ENCODE results near the gene SMG9.

SMG9 gene

DNA sequence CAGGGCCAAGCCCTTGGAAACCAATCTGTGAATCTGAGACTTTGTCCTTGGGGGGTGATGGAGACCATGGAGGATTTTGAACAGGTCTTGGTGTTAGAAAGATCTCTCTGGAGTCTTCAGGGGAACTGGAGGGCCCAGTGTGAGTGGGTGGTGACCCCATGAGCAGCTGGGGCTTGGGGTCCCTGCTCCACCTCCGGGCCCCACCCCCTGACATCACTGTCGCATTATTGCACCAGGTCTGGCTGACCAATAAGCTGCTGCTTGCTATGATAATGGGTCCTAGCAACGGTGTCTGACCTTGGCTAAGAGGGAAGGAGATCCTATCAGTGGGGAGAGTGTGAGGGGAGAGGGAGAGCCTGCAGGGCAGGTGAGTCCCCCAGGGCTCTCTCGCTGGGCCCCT lies 39.0 kb downstream of the SMG9 start, which contains the start of gene IRGC:
TSS of gene IRGC (plus strand) at position 301 of the 400 bp plus-strand sequence. CDS start 2,483 bp downstream, outside the sequence.
- no peak within 1 kb of the TSS for H3K4me3 ChIP-seq (ENCODE audit: low read depth, low read length)
- TF ChIP-seq, protein P1, sequence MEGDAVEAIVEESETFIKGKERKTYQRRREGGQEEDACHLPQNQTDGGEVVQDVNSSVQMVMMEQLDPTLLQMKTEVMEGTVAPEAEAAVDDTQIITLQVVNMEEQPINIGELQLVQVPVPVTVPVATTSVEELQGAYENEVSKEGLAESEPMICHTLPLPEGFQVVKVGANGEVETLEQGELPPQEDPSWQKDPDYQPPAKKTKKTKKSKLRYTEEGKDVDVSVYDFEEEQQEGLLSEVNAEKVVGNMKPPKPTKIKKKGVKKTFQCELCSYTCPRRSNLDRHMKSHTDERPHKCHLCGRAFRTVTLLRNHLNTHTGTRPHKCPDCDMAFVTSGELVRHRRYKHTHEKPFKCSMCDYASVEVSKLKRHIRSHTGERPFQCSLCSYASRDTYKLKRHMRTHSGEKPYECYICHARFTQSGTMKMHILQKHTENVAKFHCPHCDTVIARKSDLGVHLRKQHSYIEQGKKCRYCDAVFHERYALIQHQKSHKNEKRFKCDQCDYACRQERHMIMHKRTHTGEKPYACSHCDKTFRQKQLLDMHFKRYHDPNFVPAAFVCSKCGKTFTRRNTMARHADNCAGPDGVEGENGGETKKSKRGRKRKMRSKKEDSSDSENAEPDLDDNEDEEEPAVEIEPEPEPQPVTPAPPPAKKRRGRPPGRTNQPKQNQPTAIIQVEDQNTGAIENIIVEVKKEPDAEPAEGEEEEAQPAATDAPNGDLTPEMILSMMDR (IDR thresholded peaks at IDR 0.05; ENCODE audit: low read depth, low read length, missing control alignments) = no peak
- in situ Hi-C loops (cut with HindIII; ENCODE audit: low sequenced_read_pairs) = no loop called here
- no peak for DNase-seq (ENCODE audit: low read depth)

DNA sequence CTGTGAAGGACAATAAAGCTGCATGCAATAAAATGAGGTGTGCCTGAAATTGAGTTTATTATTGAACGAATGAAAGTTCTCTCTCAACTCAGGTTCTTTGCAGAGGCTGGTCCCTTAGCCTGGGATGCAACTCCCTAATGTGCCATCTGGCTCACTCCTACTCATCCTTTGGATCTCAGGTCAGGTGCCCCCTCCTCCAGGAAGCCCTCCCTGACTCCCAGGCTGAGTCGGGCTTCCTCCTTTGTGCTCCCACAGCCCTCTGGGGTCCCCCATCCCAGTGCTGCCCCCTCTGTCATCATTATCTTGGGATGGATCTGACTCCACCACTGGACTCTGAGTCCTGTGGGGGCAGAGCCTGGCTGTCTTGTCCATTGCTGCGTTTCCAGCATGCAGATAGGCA lies 41.6 kb downstream of the SMG9 start:
- in situ Hi-C loops (cut with HindIII; ENCODE audit: low sequenced_read_pairs) = no loop called here
- H3K4me3 ChIP-seq (ENCODE audit: low read depth, low read length) = no peak overlapping the region
- TF ChIP-seq, protein P1 (IDR thresholded peaks at IDR 0.05; ENCODE audit: low read depth, low read length, missing control alignments) = no peak
- DNase-seq (ENCODE audit: low read depth) = no peak

DNA sequence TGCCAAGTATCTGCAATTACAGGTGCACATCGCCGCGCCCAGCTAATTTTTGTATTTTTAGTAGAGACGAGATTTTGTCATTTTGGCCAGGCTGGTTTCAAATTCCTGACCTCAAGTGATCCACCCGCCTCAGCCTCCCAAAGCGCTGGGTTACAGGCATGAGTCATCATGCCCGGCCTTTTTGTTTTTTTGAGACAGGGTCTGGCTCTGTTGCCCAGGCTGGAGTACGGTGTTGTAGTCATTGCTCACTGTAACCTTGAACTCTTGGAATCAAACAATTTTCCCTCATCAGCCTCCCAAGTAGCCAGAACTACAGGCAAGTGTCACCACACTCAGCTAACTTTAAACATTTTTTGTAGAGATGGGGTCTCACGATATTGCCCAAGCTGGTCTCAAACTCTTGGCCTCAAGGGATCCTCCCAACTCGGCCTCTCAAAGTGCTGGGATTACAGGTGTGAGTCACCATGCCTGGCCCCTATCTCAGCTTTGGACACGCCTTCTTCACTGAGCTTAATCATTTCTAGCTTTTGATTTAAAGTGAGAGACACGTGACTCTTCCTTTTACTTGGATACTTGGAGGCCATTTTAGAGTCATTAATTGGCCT lies 42.9 kb downstream of the SMG9 start:
- in situ Hi-C loops (cut with HindIII; ENCODE audit: low sequenced_read_pairs) = no loop called here
- TF ChIP-seq, protein P1 (IDR thresholded peaks at IDR 0.05; ENCODE audit: low read depth, low read length, missing control alignments) = no peak
- H3K4me3 ChIP-seq (ENCODE audit: low read depth, low read length) = no peak overlapping the region
- no peak for DNase-seq (ENCODE audit: low read depth)

DNA sequence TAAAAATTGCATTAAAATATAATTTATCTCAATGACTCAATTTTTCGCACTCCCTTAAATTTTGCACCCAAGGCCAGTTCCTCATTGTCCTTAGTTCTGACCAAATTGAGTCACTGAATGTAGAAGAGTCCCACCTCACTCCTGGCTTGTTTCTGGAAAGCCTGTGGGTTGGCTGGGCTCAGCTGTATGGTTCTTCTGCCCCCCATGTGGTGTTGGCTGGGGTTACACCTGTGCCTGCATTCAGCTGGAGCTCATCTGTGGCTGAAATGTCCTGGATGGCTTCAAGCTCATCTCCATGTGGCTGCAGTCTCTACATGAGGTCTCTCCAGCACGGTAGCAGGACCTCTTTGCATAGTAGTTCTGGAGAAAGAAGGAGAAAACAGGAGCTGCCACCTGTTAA lies 46.0 kb downstream of the SMG9 start:
- no peak overlapping the region for H3K4me3 ChIP-seq (ENCODE audit: low read depth, low read length)
- in situ Hi-C loops (cut with HindIII; ENCODE audit: low sequenced_read_pairs) = no loop called here
- DNase-seq (ENCODE audit: low read depth) = no peak
- TF ChIP-seq, protein P1 (IDR thresholded peaks at IDR 0.05; ENCODE audit: low read depth, low read length, missing control alignments) = no peak

DNA sequence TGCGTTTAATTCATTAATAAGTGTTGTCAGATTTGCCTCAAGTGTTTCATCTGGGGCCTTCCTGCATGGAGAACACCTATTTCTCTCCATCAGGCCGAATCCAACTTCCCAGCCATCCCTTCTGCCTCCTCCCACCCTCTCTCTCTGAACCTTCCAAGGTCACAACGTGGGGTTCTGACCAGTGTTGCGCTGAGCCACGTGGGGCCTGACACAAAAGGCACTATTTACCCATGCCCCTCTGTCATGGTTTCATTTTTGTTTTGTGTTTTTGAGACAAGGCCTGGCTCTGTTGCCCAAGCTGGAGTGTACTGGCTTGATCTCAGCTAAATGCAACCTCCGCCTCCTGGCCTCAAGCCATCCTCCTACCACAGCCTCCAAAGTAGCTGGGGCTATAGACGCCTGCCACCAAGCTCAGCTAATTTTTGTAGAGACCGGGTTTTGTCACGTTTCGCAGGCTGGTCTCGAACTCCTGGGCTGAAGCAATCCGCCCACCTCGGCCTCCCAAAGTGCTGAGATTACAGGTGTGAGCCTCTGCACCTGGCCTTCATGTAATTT lies 47.5 kb downstream of the SMG9 start:
- in situ Hi-C loops (cut with HindIII; ENCODE audit: low sequenced_read_pairs) = no loop called here
- TF ChIP-seq, protein P1 (IDR thresholded peaks at IDR 0.05; ENCODE audit: low read depth, low read length, missing control alignments) = no peak

DNA sequence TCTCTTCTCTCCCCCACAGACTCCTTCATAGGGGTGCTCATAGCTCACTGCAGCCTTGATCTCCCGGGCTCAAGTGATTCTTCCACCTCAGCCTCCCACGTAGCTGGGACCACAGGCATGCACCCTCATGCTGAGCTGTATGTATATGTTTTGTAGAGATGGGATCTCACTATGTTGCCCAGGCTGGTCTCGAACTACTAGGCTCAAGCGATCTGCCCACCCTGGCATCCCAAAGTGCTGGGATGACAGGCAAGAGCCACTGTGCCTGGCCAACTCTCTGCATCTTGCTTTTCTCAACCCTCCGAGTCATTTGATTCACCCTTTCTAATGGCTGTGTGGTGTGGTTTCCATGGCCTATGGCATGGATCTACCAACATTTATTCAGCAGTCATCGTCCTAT lies 49.0 kb downstream of the SMG9 start:
- no peak for DNase-seq (ENCODE audit: low read depth)
- no peak overlapping the region for H3K4me3 ChIP-seq (ENCODE audit: low read depth, low read length)
- in situ Hi-C loops (cut with HindIII; ENCODE audit: low sequenced_read_pairs) = no loop called here
- TF ChIP-seq, protein P1 (IDR thresholded peaks at IDR 0.05; ENCODE audit: low read depth, low read length, missing control alignments) = no peak

More for the DNA sequence above, 47.5 kb downstream of the SMG9 start:
- no peak for DNase-seq (ENCODE audit: low read depth)
- no peak overlapping the region for H3K4me3 ChIP-seq (ENCODE audit: low read depth, low read length)
